ENCODE results near the gene BCL6. TPM values are rescaled to one million over a fixed set of nuclear protein-coding genes. Genes with fewer than 3 reads are reported as not detected.

The BCL6 gene
- total RNA-seq, 1 donor from 2014 or later = 106 TPM

- no peaks in the 10 kb centered on the region for H3K27me3 ChIP-seq
- no peak overlapping the region for H3K4me3 ChIP-seq
- H3K27ac ChIP-seq = no peak overlapping the region
- peaks cover 100% of the 10 kb centered on the region for H3K36me3 ChIP-seq
- no peak for TF ChIP-seq CTCF (IDR thresholded peaks at IDR 0.05)
- intact Hi-C loops (cut with DNase I) = no loop called here
- ATAC-seq (no peak), DNase-seq (no peak)
- no peaks in the 10 kb centered on the region for H3K4me1 ChIP-seq
- no peaks in the 10 kb centered on the region for H3K9me3 ChIP-seq
Measured at GRCh38 chr3:187729598-187729997, 15.7 kb downstream of the BCL6 start.

GRCh38 chr3:187728940-187729583 lies 16.2 kb downstream of the BCL6 start:
- no peak for DNase-seq
- Histone ChIP-seq H3K4me1 (no peaks in the 10 kb centered on the region), H3K9me3 (no peaks in the 10 kb centered on the region), H3K27me3 (no peaks in the 10 kb centered on the region), H3K36me3 (peaks cover 100% of the 10 kb centered on the region), H3K4me3 (no peak overlapping the region), H3K27ac (no peak overlapping the region)
- no peak for TF ChIP-seq CTCF (IDR thresholded peaks at IDR 0.05)
- intact Hi-C loops (cut with DNase I) = no loop called here
- no peak for ATAC-seq

GRCh38 chr3:187728248-187728647 lies 17.0 kb downstream of the BCL6 start:
- Histone ChIP-seq H3K4me1 (no peaks in the 10 kb centered on the region), H3K27ac (no peak overlapping the region), H3K36me3 (peaks cover 100% of the 10 kb centered on the region), H3K27me3 (no peaks in the 10 kb centered on the region), H3K4me3 (no peak overlapping the region), H3K9me3 (no peaks in the 10 kb centered on the region)
- DNase-seq = no peak
- TF ChIP-seq CTCF (IDR thresholded peaks at IDR 0.05) = no peak
- intact Hi-C loops (cut with DNase I) = no loop called here
- ATAC-seq = no peak

GRCh38 chr3:187726564-187726963 lies 18.7 kb downstream of the BCL6 start:
- Histone ChIP-seq H3K27ac (no peak overlapping the region), H3K27me3 (no peaks in the 10 kb centered on the region), H3K4me3 (no peak overlapping the region), H3K9me3 (no peaks in the 10 kb centered on the region), H3K36me3 (peaks cover 100% of the 10 kb centered on the region), H3K4me1 (no peaks in the 10 kb centered on the region)
- ATAC-seq (no peak), DNase-seq (no peak)
- no peak for TF ChIP-seq CTCF (IDR thresholded peaks at IDR 0.05)
- intact Hi-C loops (cut with DNase I) = no loop called here

- no peak overlapping the region for H3K27ac ChIP-seq
- H3K4me3 ChIP-seq = no peak overlapping the region
- H3K27me3 ChIP-seq = no peaks in the 10 kb centered on the region
- peaks cover 100% of the 10 kb centered on the region for H3K36me3 ChIP-seq
- peak; percentile 42 for ATAC-seq
- no peaks in the 10 kb centered on the region for H3K4me1 ChIP-seq
- intact Hi-C loops (cut with DNase I) = no loop called here
- H3K9me3 ChIP-seq = no peaks in the 10 kb centered on the region
- no peak for DNase-seq
- TF ChIP-seq CTCF (IDR thresholded peaks at IDR 0.05) = no peak
Measured at GRCh38 chr3:187725653-187726370, 19.5 kb downstream of the BCL6 start.

Data from upper lobe of right lung (tissue), 1 donor.